ENCODE measurements around the gene CYP24A1. TPM values are rescaled to one million over a fixed set of nuclear protein-coding genes. Genes with fewer than 3 reads are reported as not detected.

CYP24A1 gene
- polyA plus RNA-seq, 1 of the 3 experiments (the other 2 are of a cell fraction), result 8.8 TPM

DNA sequence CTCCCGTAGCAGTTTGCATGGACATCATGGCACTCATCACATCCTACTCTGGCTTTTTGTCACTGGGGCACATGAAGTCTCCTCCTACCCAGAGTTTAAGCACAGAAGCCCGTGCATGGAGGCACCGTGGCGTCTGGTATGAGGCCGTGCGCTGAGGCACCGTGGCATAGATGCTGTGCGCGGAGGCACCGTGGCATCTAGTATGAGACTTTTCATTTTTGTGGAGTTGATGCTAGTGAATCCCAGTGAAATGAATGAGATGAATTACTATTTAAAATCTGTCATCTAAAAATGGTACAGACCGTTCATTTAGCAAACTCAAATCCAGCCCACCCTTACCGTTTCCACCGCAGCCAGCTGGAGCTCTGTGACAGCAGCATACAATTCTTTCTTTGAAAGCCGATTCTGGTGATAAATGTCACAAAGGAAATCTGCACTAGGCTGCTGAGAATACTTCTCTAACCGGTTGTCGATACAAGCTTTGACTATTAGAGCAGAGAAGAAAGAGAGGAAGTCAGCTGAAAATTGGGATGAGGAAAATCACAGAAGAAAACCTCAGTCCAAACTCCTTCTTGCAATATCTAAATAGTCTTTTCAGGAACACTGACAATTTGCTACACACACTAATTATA, 11.3 kb downstream of the CYP24A1 start:
- ChIA-PET POLR2A (no interaction called here), CTCF (interaction anchor here (0.5 to 1.3 kb wide), 2 partner anchors 66 to 388 kb away, joined by 3 to 6 read pairs; no protein-coding TSS in a partner anchor)
- TF ChIP-seq POLR2AphosphoS5 (IDR thresholded peaks at IDR 0.05; ENCODE audit: low read depth, low read length), result no peak
- no peak for TF ChIP-seq NRF1 (IDR thresholded peaks at IDR 0.05; ENCODE audit: low read depth, low read length)
- TF ChIP-seq MXI1 (IDR thresholded peaks at IDR 0.05; ENCODE audit: low read depth, low read length), result no peak
- TF ChIP-seq, protein P1, sequence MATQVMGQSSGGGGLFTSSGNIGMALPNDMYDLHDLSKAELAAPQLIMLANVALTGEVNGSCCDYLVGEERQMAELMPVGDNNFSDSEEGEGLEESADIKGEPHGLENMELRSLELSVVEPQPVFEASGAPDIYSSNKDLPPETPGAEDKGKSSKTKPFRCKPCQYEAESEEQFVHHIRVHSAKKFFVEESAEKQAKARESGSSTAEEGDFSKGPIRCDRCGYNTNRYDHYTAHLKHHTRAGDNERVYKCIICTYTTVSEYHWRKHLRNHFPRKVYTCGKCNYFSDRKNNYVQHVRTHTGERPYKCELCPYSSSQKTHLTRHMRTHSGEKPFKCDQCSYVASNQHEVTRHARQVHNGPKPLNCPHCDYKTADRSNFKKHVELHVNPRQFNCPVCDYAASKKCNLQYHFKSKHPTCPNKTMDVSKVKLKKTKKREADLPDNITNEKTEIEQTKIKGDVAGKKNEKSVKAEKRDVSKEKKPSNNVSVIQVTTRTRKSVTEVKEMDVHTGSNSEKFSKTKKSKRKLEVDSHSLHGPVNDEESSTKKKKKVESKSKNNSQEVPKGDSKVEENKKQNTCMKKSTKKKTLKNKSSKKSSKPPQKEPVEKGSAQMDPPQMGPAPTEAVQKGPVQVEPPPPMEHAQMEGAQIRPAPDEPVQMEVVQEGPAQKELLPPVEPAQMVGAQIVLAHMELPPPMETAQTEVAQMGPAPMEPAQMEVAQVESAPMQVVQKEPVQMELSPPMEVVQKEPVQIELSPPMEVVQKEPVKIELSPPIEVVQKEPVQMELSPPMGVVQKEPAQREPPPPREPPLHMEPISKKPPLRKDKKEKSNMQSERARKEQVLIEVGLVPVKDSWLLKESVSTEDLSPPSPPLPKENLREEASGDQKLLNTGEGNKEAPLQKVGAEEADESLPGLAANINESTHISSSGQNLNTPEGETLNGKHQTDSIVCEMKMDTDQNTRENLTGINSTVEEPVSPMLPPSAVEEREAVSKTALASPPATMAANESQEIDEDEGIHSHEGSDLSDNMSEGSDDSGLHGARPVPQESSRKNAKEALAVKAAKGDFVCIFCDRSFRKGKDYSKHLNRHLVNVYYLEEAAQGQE (IDR thresholded peaks at IDR 0.05; ENCODE audit: low read depth, low read length), result no peak
- TF ChIP-seq GATA2 (CRISPR knock-in tag; IDR thresholded peaks at IDR 0.05), result no peak
- no peak for TF ChIP-seq GABPA (IDR thresholded peaks at IDR 0.05; ENCODE audit: low read depth)
- no peak for TF ChIP-seq SIN3A (IDR thresholded peaks at IDR 0.05; ENCODE audit: borderline replicate concordance, low read depth, low read length)
- no peak for TF ChIP-seq RXRA (IDR thresholded peaks at IDR 0.05; ENCODE audit: borderline replicate concordance, low read depth)
- TF ChIP-seq, protein P2, sequence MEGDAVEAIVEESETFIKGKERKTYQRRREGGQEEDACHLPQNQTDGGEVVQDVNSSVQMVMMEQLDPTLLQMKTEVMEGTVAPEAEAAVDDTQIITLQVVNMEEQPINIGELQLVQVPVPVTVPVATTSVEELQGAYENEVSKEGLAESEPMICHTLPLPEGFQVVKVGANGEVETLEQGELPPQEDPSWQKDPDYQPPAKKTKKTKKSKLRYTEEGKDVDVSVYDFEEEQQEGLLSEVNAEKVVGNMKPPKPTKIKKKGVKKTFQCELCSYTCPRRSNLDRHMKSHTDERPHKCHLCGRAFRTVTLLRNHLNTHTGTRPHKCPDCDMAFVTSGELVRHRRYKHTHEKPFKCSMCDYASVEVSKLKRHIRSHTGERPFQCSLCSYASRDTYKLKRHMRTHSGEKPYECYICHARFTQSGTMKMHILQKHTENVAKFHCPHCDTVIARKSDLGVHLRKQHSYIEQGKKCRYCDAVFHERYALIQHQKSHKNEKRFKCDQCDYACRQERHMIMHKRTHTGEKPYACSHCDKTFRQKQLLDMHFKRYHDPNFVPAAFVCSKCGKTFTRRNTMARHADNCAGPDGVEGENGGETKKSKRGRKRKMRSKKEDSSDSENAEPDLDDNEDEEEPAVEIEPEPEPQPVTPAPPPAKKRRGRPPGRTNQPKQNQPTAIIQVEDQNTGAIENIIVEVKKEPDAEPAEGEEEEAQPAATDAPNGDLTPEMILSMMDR (IDR thresholded peaks at IDR 0.05), result no peak
- TF ChIP-seq FOXJ3 (CRISPR knock-in tag; IDR thresholded peaks at IDR 0.05), result no peak
- no peak for TF ChIP-seq EZH2phosphoT487 (IDR thresholded peaks at IDR 0.05; ENCODE audit: borderline replicate concordance, low read depth)
- TF ChIP-seq FOXM1 (IDR thresholded peaks at IDR 0.05; ENCODE audit: low read depth), result no peak
- TF ChIP-seq MEF2A (IDR thresholded peaks at IDR 0.05; ENCODE audit: borderline replicate concordance, low read depth), result no peak
- no peak for TF ChIP-seq RAD21 (IDR thresholded peaks at IDR 0.05; ENCODE audit: low read length)
- no peak for TF ChIP-seq YY1 (IDR thresholded peaks at IDR 0.05; ENCODE audit: low read depth)
- TF ChIP-seq JUND (IDR thresholded peaks at IDR 0.05), result no peak
- TF ChIP-seq, protein P3, sequence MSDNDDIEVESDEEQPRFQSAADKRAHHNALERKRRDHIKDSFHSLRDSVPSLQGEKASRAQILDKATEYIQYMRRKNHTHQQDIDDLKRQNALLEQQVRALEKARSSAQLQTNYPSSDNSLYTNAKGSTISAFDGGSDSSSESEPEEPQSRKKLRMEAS (IDR thresholded peaks at IDR 0.05; ENCODE audit: low read depth), result no peak
- TF ChIP-seq, protein P4, sequence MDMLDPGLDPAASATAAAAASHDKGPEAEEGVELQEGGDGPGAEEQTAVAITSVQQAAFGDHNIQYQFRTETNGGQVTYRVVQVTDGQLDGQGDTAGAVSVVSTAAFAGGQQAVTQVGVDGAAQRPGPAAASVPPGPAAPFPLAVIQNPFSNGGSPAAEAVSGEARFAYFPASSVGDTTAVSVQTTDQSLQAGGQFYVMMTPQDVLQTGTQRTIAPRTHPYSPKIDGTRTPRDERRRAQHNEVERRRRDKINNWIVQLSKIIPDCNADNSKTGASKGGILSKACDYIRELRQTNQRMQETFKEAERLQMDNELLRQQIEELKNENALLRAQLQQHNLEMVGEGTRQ (IDR thresholded peaks at IDR 0.05; ENCODE audit: borderline replicate concordance, low read depth, low read length), result no peak
- Histone ChIP-seq H2AFZ (ENCODE audit: low read depth) (peak overlapping the region; percentile 50; the same call in 1 of the 2 replicates), H3K9ac (no peak overlapping the region), H3F3A (replicated peaks; ENCODE audit: insufficient read depth) (no peaks in the 10 kb centered on the region), H3K79me2 (ENCODE audit: insufficient read depth) (no peaks in the 10 kb centered on the region), H3K4me2 (no peak overlapping the region), H3K27ac (ENCODE audit: low read depth in 2 of 2, low read length in 1 of 2) (no peak overlapping the region), H3K4me3 (ENCODE audit: low read depth in 2 of 2, low read length in 1 of 2) (no peak overlapping the region), H3K27me3 (ENCODE audit: insufficient read depth) (no peaks in the 10 kb centered on the region), H3K4me1 (ENCODE audit: control insufficient read depth in 1 of 2, insufficient read depth in 2 of 2, low read depth in 1 of 2, low read length in 1 of 2) (no peaks in the 10 kb centered on the region; a peak in 1 of 4 replicates), H3K36me3 (replicated peaks in 1 of 2; ENCODE audit: control insufficient read depth in 1 of 2, insufficient read depth in 2 of 2, low read length in 1 of 2) (no peaks in the 10 kb centered on the region), H3K9me2 (no peaks in the 10 kb centered on the region), H3K9me3 (no peaks in the 10 kb centered on the region), H4K20me1 (ENCODE audit: insufficient read depth) (no peaks in the 10 kb centered on the region)
- no peak for DNase-seq
- WGBS (ENCODE audit: low lambda C conversion rate), result 51% methylated on average over 16 of the region's 16 CpGs

All from SK-N-SH (cell line).